Measurements from ENCODE around the gene CDKN1B.

CDKN1B gene

DNA sequence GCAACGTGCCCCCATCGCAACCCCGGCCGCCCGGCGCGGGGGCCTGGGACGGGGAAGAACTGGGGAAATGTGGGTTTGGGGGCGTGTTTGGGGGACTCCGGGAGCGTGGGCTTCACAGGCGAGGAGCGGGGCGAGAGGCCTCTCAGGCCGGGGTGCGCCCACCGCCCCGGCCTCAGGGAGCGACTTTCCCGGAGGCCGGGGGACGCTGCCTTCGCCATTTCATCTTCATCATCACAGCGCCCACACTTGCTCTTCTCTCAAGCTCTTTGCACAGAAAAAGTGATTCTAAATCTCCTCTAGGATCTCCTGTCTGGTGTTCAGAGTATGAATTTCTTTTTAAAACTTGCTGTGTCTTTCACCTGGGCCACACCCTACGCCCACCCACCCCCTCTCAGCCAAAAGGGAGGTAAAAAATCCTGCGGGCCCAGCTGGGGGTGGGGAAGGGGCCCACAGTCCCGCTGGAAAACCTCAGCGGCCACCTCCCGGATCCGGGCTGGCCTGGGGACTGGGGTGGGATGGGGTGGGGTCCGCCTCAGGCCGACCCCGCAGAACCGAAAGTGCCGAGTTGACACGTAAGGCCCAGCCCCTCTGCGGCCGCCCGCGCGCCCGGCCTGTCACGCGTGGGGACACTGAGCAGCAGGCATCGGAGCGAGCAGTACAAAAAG lies 7.4 kb downstream of the CDKN1B start:
- no peak overlapping the region for H2AFZ ChIP-seq (ENCODE audit: low read length)

DNA sequence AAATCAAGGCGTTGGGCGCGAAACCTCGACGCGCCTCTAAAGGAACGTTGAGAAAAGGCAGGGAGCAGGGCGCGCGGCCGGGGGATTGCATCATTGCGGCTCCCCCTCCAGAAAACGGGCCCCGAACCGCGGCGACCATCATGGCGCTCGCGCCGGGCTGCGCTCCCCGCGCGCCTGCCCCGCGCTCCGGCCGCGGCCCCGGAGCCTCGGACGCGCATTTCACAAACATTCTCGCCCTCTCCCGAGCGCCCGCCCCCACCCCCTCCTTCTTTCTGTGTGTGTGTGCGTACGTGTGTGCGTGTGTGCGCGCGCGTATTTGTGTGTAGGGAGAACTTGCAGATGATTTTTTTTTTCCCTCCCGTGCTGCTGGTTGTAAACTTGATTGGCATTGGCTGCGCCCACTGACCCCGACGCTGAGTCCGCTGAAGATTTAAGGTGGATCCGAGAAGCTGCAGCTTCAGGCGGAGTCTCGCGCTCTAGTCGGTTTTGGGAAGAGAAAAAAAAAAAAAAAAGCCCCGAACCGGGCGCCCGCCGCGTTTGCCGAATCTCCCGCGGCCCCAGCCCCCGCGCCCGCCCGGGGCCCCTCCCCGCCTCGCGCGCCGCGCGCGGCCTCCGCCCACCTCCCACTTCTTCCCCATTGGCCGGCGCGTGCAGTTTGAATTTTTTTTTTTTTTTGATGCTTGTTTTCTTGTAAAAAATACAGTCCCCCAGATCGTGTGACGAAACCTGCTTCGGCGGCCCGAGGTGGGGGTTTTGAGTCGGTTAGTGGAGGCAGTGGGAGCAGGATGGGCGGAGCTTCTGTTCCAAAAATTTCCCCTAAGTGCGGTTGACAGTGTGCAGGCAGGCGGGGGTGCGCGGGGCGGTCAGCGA lies 8.2 kb downstream of the CDKN1B start:
- Histone ChIP-seq H3K9me2 (replicated peaks; ENCODE audit: low read depth, low read length) (no peaks in the 10 kb centered on the region), H3K9me3 (ENCODE audit: insufficient read depth, low read depth, low read length) (no peaks in the 10 kb centered on the region), H3K9ac (ENCODE audit: low read depth, low read length, poor library complexity, severe bottlenecking) (peak overlapping the region; percentile 100), H3F3A (ENCODE audit: low read depth) (peaks cover 6% of the 10 kb centered on the region; the same call in 1 of the 2 replicates), H3K79me2 (ENCODE audit: insufficient read depth, low read length) (peaks cover 86% of the 10 kb centered on the region), H2AFZ (ENCODE audit: low read length) (no peak overlapping the region), H3K27me3 (ENCODE audit: insufficient read depth, low read length, poor library complexity, severe bottlenecking) (no peaks in the 10 kb centered on the region), H3K4me2 (ENCODE audit: low read depth, low read length, poor library complexity, severe bottlenecking) (peak overlapping the region; percentile 97), H3K4me1 (ENCODE audit: insufficient read depth, low read length, poor library complexity, severe bottlenecking) (peaks cover 39% of the 10 kb centered on the region), H3K36me3 (ENCODE audit: insufficient read depth, low read length) (peaks cover 14% of the 10 kb centered on the region), H4K20me1 (ENCODE audit: insufficient read depth, low read length, poor library complexity, severe bottlenecking) (peaks cover 13% of the 10 kb centered on the region), H3K4me3 (ENCODE audit: low read length, poor library complexity, severe bottlenecking) (peak overlapping the region; percentile 99)
- TF ChIP-seq EZH2phosphoT487 (IDR thresholded peaks at IDR 0.05; ENCODE audit: borderline replicate concordance) = no peak
- TF ChIP-seq, protein P1, sequence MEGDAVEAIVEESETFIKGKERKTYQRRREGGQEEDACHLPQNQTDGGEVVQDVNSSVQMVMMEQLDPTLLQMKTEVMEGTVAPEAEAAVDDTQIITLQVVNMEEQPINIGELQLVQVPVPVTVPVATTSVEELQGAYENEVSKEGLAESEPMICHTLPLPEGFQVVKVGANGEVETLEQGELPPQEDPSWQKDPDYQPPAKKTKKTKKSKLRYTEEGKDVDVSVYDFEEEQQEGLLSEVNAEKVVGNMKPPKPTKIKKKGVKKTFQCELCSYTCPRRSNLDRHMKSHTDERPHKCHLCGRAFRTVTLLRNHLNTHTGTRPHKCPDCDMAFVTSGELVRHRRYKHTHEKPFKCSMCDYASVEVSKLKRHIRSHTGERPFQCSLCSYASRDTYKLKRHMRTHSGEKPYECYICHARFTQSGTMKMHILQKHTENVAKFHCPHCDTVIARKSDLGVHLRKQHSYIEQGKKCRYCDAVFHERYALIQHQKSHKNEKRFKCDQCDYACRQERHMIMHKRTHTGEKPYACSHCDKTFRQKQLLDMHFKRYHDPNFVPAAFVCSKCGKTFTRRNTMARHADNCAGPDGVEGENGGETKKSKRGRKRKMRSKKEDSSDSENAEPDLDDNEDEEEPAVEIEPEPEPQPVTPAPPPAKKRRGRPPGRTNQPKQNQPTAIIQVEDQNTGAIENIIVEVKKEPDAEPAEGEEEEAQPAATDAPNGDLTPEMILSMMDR (conservative IDR thresholded peaks at IDR 0.05; ENCODE audit: low read length) = no peak

More for the DNA sequence above, 7.4 kb downstream of the CDKN1B start:
- peak overlapping the region; percentile 100 for H3K9ac ChIP-seq (ENCODE audit: low read depth, low read length, poor library complexity, severe bottlenecking)
- no peak for TF ChIP-seq EZH2phosphoT487 (IDR thresholded peaks at IDR 0.05; ENCODE audit: borderline replicate concordance)
- TF ChIP-seq, protein P1 (conservative IDR thresholded peaks at IDR 0.05; ENCODE audit: low read length) = no peak
- peaks cover 21% of the 10 kb centered on the region for H4K20me1 ChIP-seq (ENCODE audit: insufficient read depth, low read length, poor library complexity, severe bottlenecking)
- peaks cover 6% of the 10 kb centered on the region; the same call in 1 of the 2 replicates for H3F3A ChIP-seq (ENCODE audit: low read depth)
- H3K27me3 ChIP-seq (ENCODE audit: insufficient read depth, low read length, poor library complexity, severe bottlenecking) = no peaks in the 10 kb centered on the region
- H3K9me2 ChIP-seq (replicated peaks; ENCODE audit: low read depth, low read length) = no peaks in the 10 kb centered on the region
- H3K4me1 ChIP-seq (ENCODE audit: insufficient read depth, low read length, poor library complexity, severe bottlenecking) = peaks cover 39% of the 10 kb centered on the region
- peaks cover 86% of the 10 kb centered on the region for H3K79me2 ChIP-seq (ENCODE audit: insufficient read depth, low read length)
- peak overlapping the region; percentile 99 for H3K4me3 ChIP-seq (ENCODE audit: low read length, poor library complexity, severe bottlenecking)
- H3K4me2 ChIP-seq (ENCODE audit: low read depth, low read length, poor library complexity, severe bottlenecking) = peak overlapping the region; percentile 91
- H3K9me3 ChIP-seq (ENCODE audit: insufficient read depth, low read depth, low read length) = no peaks in the 10 kb centered on the region
- peaks cover 22% of the 10 kb centered on the region for H3K36me3 ChIP-seq (ENCODE audit: insufficient read depth, low read length)

DNA sequence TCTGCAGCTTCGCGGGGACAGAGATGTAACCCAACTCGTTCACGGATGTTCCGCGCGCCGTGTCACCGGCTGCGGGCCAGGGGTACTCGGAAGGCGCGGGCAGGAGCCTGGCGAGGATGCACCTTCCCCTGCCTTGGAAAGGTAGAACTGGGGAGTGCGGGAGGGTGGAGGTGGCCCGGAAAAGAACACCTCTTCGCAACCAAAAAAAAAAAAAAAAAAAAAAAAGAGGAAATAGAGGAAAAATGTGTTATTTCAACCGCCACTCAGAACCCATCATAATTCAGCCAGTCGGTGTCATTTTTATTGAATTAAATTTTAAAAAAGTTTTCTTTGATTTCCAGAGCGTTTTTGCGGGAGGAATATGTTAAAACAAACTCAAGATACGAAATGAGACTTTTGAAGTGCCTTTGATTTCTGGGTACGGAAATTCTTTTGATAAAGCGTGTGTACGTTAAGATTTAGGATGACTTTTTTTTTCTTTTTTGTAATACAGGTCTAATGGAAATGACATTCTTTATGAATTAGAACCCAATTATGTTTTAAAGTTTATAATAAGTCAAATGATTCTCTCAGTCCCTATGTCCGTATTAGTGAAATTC lies 8.9 kb downstream of the CDKN1B start:
- Histone ChIP-seq H3K9ac (ENCODE audit: low read depth, low read length, poor library complexity, severe bottlenecking) (peak overlapping the region; percentile 98), H3K79me2 (ENCODE audit: insufficient read depth, low read length) (peaks cover 86% of the 10 kb centered on the region), H3K4me3 (ENCODE audit: low read length, poor library complexity, severe bottlenecking) (peak overlapping the region; percentile 99), H3K9me2 (replicated peaks; ENCODE audit: low read depth, low read length) (no peaks in the 10 kb centered on the region), H4K20me1 (ENCODE audit: insufficient read depth, low read length, poor library complexity, severe bottlenecking) (peaks cover 10% of the 10 kb centered on the region), H3F3A (ENCODE audit: low read depth) (peaks cover 6% of the 10 kb centered on the region; the same call in 1 of the 2 replicates), H3K4me1 (ENCODE audit: insufficient read depth, low read length, poor library complexity, severe bottlenecking) (peaks cover 35% of the 10 kb centered on the region), H3K9me3 (ENCODE audit: insufficient read depth, low read depth, low read length) (no peaks in the 10 kb centered on the region), H2AFZ (ENCODE audit: low read length) (no peak overlapping the region), H3K27me3 (ENCODE audit: insufficient read depth, low read length, poor library complexity, severe bottlenecking) (no peaks in the 10 kb centered on the region), H3K36me3 (ENCODE audit: insufficient read depth, low read length) (peaks cover 7% of the 10 kb centered on the region), H3K4me2 (ENCODE audit: low read depth, low read length, poor library complexity, severe bottlenecking) (peak overlapping the region; percentile 97)
- TF ChIP-seq, protein P1 (conservative IDR thresholded peaks at IDR 0.05; ENCODE audit: low read length) = no peak
- TF ChIP-seq EZH2phosphoT487 (IDR thresholded peaks at IDR 0.05; ENCODE audit: borderline replicate concordance) = no peak
